ENCODE measurements around the gene LARGE1.
"Not testable (repeated sequence)": the region's sequence is repeated elsewhere in the genome, so short reads cannot be mapped to it uniquely, and the experiment has no call there.

LARGE1 gene

GRCh38 chr22:33476716-33477115, 443.6 kb downstream of the LARGE1 start:
- DNase-seq (ENCODE audit: low spot score) = no peak

- no peak for DNase-seq (ENCODE audit: low spot score)
Measured at GRCh38 chr22:33476206-33476605, 444.1 kb downstream of the LARGE1 start.

- no peak for DNase-seq (ENCODE audit: low spot score)
Measured at GRCh38 chr22:33474587-33474986, 445.7 kb downstream of the LARGE1 start.

GRCh38 chr22:33472462-33473344, 447.6 kb downstream of the LARGE1 start:
- no peak for DNase-seq (ENCODE audit: low spot score)

GRCh38 chr22:33470456-33470855, 449.8 kb downstream of the LARGE1 start:
- no peak for DNase-seq (ENCODE audit: low spot score)

- DNase-seq (ENCODE audit: low spot score) = no peak
Measured at GRCh38 chr22:33467620-33468095, 452.6 kb downstream of the LARGE1 start.

GRCh38 chr22:33467080-33467479, 453.2 kb downstream of the LARGE1 start:
- no peak for DNase-seq (ENCODE audit: low spot score)

DNA sequence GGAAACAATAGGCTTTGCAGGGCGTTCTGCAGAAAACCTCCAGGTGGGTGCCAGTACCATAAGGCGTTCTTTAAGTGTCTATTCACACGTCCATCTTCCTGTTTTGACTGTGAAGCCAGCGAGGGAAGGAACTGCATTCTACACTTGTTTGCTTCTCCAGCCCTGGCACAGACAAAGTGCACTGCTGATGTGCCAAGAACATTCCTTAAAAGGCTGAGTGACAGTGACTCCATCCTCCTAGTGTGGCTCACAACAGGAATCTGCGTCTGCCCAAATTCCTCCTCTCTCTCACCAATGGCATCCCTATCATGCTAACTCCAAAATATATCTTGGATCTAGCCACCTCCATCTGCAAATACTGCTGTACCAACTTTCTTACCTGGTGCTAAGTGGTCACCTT, 454.7 kb downstream of the LARGE1 start:
- no peak for DNase-seq (ENCODE audit: low spot score)

DNA sequence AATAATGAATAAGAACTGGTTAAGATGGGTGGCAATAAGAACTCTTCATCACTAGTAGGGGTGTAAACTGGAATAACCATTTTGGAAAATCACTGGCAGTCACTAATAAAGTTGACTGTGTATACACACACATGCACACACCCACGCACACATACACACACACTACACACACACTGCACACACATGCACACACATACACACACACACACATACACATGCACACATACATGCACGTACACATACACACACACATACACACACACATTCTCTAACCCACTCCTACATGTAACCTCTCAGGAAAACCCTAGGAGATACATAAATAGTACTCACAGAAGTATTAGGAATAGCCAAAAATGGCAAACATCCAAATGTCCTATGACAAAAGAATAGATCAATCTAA, 455.6 kb downstream of the LARGE1 start:
- no peak for DNase-seq (ENCODE audit: low spot score)

DNA sequence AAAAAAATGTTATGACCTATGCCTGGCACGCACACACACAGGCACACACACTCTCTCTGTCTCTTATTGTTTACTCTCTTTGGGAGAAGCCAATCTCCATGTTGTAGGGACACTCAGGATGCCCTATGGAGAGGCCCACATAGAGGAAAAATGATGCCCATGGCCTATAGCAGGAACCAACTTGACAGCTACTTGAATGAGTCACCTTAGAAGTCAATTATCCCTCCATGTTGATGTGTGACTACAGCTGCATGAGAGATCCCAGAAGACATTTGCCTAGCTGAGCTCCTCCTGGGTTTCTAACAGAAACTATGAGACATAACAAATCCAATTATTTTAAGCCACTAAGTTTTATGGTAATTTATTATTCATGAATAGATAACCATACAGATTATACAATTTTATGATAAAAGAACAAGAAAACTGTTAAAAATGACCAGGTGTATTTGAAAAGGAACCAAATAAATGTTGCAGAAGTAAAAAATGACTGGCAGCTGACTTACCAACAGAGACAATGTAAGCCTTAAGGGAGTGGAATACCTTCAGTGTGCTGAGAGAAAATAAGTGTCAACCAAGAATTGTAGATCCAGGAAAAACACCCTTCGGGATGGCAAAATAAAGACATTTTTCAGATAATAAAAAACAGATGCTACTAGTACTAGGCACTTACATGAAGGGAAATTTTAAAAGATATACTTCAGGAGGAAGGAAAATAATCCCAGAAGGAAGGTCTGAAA, 458.4 kb downstream of the LARGE1 start:
- DNase-seq (ENCODE audit: low spot score) = no peak

- not testable (repeated sequence) for DNase-seq (ENCODE audit: low spot score)
Measured at GRCh38 chr22:33461245-33461644, 459.0 kb downstream of the LARGE1 start.

DNA sequence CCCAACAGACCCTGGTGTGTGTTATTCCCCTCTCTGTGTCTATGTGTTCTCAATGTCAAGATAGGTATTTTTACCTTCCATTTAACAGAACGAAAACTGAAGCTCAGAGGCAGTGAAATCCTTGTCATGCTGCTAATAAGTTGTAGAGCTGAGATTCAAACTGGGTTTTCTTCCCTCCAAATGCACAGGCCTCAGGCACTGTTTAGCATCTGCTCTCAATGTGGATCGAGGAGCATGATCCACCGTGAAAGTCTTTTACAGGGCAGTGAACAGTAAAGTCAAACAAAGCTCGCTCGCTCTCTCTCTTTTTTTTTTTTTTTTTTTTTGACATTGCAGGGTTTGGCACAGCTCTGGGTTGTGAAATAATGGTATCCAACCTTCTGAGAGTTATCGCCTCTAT, 461.1 kb downstream of the LARGE1 start:
- DNase-seq (ENCODE audit: low spot score) = no peak

GRCh38 chr22:33456511-33456910, 463.8 kb downstream of the LARGE1 start:
- no peak for DNase-seq (ENCODE audit: low spot score)

GRCh38 chr22:33455036-33455435, 465.2 kb downstream of the LARGE1 start:
- DNase-seq (ENCODE audit: low spot score) = no peak

- DNase-seq (ENCODE audit: low spot score) = no peak
Measured at GRCh38 chr22:33451866-33452469, 468.3 kb downstream of the LARGE1 start.

DNA sequence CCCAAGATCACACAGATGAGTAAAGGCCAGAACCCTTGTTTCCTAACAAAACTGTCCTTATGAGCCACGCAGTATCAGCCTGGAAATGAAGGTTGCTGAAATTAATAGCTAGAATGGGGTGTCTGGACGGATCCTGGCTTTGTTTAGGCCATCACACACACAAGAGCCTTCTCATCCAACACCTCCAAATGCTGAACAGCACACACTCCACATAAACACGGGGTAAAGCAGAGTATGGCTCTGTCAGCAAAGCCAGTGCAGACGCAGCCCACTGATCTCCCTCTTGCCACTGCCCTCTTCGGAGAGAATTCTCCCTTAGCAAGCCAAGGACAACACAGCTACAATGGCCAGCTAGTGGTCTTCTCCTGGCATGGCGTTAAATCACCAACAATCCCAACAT, 469.5 kb downstream of the LARGE1 start:
- no peak for DNase-seq (ENCODE audit: low spot score)

- DNase-seq (ENCODE audit: low spot score) = no peak
Measured at GRCh38 chr22:33447733-33448132, 472.5 kb downstream of the LARGE1 start.

GRCh38 chr22:33443683-33444082, 476.6 kb downstream of the LARGE1 start:
- no peak for DNase-seq (ENCODE audit: low spot score)

GRCh38 chr22:33440756-33441155, 479.5 kb downstream of the LARGE1 start:
- no peak for DNase-seq (ENCODE audit: low spot score)

GRCh38 chr22:33438273-33438672, 482.0 kb downstream of the LARGE1 start:
- DNase-seq (ENCODE audit: low spot score) = no peak

- DNase-seq (ENCODE audit: low spot score) = no peak
Measured at GRCh38 chr22:33431300-33431699, 489.0 kb downstream of the LARGE1 start.

GRCh38 chr22:33429281-33429680, 491.0 kb downstream of the LARGE1 start:
- no peak for DNase-seq (ENCODE audit: low spot score)

- no peak for DNase-seq (ENCODE audit: low spot score)
Measured at GRCh38 chr22:33427461-33427860, 492.8 kb downstream of the LARGE1 start.

All from HuH-7 (cell line).